ENCODE measurements around the gene ZFPM1. TPM values are rescaled to one million over a fixed set of nuclear protein-coding genes. Genes with fewer than 3 reads are reported as not detected.
"Not testable (repeated sequence)": the region's sequence is repeated elsewhere in the genome, so short reads cannot be mapped to it uniquely, and the experiment has no call there.

ZFPM1 gene
- total RNA-seq, 4 donors from 2014 or later = 4.2 to 9.3 (median 5.1) TPM

GRCh38 chr16:88514070-88514469 is 61.0 kb downstream of the ZFPM1 start:
- Histone ChIP-seq H3K27ac (no peak overlapping the region), H3K4me1 (peaks cover 16% of the 10 kb centered on the region), H3K9me3 (no peaks in the 10 kb centered on the region), H3K27me3 (peaks cover 3% of the 10 kb centered on the region), H3K36me3 (no peaks in the 10 kb centered on the region), H3K4me3 (no peak overlapping the region)
- 93% methylated on average over 10 of the region's 20 CpGs for WGBS
- DNase-seq (ENCODE audit: low spot score in 2 of 2) = no peak
- TF ChIP-seq EP300 (IDR thresholded peaks at IDR 0.05) = no peak
- no peak for TF ChIP-seq CTCF (IDR thresholded peaks at IDR 0.05)
- no peak for TF ChIP-seq POLR2A (IDR thresholded peaks at IDR 0.05)
- TF ChIP-seq POLR2AphosphoS5 (IDR thresholded peaks at IDR 0.05) = no peak

GRCh38 chr16:88514526-88515232 is 61.6 kb downstream of the ZFPM1 start:
- Histone ChIP-seq H3K4me1 (peaks cover 10% of the 10 kb centered on the region), H3K4me3 (no peak overlapping the region), H3K9me3 (no peaks in the 10 kb centered on the region), H3K27me3 (peaks cover 4% of the 10 kb centered on the region), H3K27ac (no peak overlapping the region), H3K36me3 (no peaks in the 10 kb centered on the region)
- 84% methylated on average over 15 of the region's 19 CpGs for WGBS
- no peak for DNase-seq (ENCODE audit: low spot score in 2 of 2)
- TF ChIP-seq POLR2AphosphoS5 (IDR thresholded peaks at IDR 0.05) = no peak

- peaks cover 4% of the 10 kb centered on the region for H3K4me1 ChIP-seq
- TF ChIP-seq POLR2AphosphoS5 (IDR thresholded peaks at IDR 0.05) (no peak), CTCF (IDR thresholded peaks at IDR 0.05) (no peak)
- no peak overlapping the region for H3K27ac ChIP-seq
- H3K4me3 ChIP-seq = no peak overlapping the region
- DNase-seq (ENCODE audit: low spot score in 2 of 2) = no peak
- no peaks in the 10 kb centered on the region for H3K36me3 ChIP-seq
- peaks cover 7% of the 10 kb centered on the region for H3K27me3 ChIP-seq
- WGBS = 88% methylated on average over 4 of the region's 9 CpGs
- no peaks in the 10 kb centered on the region for H3K9me3 ChIP-seq
Observed at GRCh38 chr16:88515371-88515770, 62.3 kb downstream of the ZFPM1 start.

- TF ChIP-seq POLR2A (IDR thresholded peaks at IDR 0.05) (no peak), CTCF (IDR thresholded peaks at IDR 0.05) (no peak), POLR2AphosphoS5 (IDR thresholded peaks at IDR 0.05) (no peak), EP300 (IDR thresholded peaks at IDR 0.05) (no peak)
- Histone ChIP-seq H3K27ac (no peak overlapping the region), H3K27me3 (peaks cover 7% of the 10 kb centered on the region), H3K4me1 (no peaks in the 10 kb centered on the region), H3K36me3 (no peaks in the 10 kb centered on the region), H3K4me3 (no peak overlapping the region), H3K9me3 (no peaks in the 10 kb centered on the region)
- no peak for DNase-seq (ENCODE audit: low spot score in 2 of 2)
- 70% methylated on average over 22 of the region's 23 CpGs for WGBS
Observed at GRCh38 chr16:88515925-88516594, 63.0 kb downstream of the ZFPM1 start.

- 73% methylated on average over 11 of the region's 20 CpGs for WGBS
- H3K27ac ChIP-seq = no peak overlapping the region
- H3K27me3 ChIP-seq = peaks cover 11% of the 10 kb centered on the region
Observed at GRCh38 chr16:88516601-88517061, 63.6 kb downstream of the ZFPM1 start.

GRCh38 chr16:88517208-88517774 is 64.2 kb downstream of the ZFPM1 start:
- H3K36me3 ChIP-seq; DNase-seq (ENCODE audit: low spot score in 2 of 2); H3K4me3 ChIP-seq; H3K4me1 ChIP-seq; H3K27ac ChIP-seq; H3K9me3 ChIP-seq: not testable (repeated sequence)
- WGBS = 98% methylated on average over 1 of the region's 1 CpG
- H3K27me3 ChIP-seq = peaks cover 11% of the 10 kb centered on the region

More at GRCh38 chr16:88516601-88517061, 63.6 kb downstream of the ZFPM1 start:
- Histone ChIP-seq H3K36me3 (no peaks in the 10 kb centered on the region), H3K4me1 (no peaks in the 10 kb centered on the region), H3K4me3 (no peak overlapping the region), H3K9me3 (no peaks in the 10 kb centered on the region)
- TF ChIP-seq EP300 (IDR thresholded peaks at IDR 0.05) (no peak), POLR2A (IDR thresholded peaks at IDR 0.05) (no peak), POLR2AphosphoS5 (IDR thresholded peaks at IDR 0.05) (no peak), CTCF (IDR thresholded peaks at IDR 0.05) (no peak)
- DNase-seq (ENCODE audit: low spot score in 2 of 2) = no peak

GRCh38 chr16:88518411-88519111 is 65.5 kb downstream of the ZFPM1 start:
- H3K27ac ChIP-seq; DNase-seq (ENCODE audit: low spot score in 2 of 2); H3K36me3 ChIP-seq; H3K4me1 ChIP-seq; H3K9me3 ChIP-seq; H3K4me3 ChIP-seq: not testable (repeated sequence)
- 86% methylated on average over 4 of the region's 4 CpGs for WGBS
- H3K27me3 ChIP-seq = peaks cover 15% of the 10 kb centered on the region

All from suprapubic skin (tissue), 4 donors.